AG10803 (cell line): Measurements from ENCODE around the gene COL15A1.
A peak's percentile ranks its signal among the peaks of the same experiment; 100 is the strongest.

Experiments
- DNase-seq: peaks from one replicate; pipeline ENCODE4 v3.0.0; 2010; ENCODE audit warnings: low read depth
- H3K4me3 ChIP-seq: 2 replicates; pipeline ENCODE4 v1.5.1; 2011; ENCODE audit warnings: mild to moderate bottlenecking, low read length, control low read depth
- TF ChIP-seq, protein P1 (sequence below): conservative IDR thresholded peaks from 2 replicates; pipeline ENCODE4 v1.5.1; 2011; ENCODE audit warnings: mild to moderate bottlenecking, low read length, control low read depth, inconsistent platforms

The COL15A1 gene

DNA sequence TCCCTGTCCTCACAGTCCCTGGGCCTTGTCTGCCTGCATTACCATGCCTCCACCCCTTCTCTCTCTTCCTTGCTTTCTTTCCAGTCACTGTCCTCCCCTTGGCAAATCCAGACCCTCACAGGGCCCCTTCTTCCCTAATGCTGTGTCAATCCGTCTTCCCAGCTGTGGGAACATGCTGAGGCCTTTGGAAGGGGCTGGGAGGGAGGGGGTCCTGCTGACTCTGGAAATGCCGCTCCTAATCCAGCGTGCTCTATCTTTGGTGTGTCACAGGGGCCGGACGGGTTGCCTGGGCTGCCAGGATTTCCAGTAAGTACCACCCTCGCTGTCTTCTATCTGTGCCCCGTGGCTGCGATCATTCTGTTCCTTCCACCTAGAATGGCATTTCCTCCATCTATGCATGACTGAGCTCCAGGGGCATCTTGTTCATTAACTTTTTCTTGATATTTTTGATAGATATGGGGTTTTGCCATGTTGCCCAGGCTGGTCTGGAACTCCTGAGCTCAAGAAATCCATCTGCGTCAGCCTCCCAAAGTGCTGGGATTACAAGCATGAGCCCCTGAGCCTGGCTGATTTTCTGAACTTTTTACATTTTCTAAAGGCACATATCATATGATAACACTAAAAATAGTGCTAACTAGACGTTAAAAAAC, 96.7 kb downstream of the COL15A1 start:
- TF ChIP-seq, protein P1, sequence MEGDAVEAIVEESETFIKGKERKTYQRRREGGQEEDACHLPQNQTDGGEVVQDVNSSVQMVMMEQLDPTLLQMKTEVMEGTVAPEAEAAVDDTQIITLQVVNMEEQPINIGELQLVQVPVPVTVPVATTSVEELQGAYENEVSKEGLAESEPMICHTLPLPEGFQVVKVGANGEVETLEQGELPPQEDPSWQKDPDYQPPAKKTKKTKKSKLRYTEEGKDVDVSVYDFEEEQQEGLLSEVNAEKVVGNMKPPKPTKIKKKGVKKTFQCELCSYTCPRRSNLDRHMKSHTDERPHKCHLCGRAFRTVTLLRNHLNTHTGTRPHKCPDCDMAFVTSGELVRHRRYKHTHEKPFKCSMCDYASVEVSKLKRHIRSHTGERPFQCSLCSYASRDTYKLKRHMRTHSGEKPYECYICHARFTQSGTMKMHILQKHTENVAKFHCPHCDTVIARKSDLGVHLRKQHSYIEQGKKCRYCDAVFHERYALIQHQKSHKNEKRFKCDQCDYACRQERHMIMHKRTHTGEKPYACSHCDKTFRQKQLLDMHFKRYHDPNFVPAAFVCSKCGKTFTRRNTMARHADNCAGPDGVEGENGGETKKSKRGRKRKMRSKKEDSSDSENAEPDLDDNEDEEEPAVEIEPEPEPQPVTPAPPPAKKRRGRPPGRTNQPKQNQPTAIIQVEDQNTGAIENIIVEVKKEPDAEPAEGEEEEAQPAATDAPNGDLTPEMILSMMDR, result no peak
- no peak overlapping the region for H3K4me3 ChIP-seq

DNA sequence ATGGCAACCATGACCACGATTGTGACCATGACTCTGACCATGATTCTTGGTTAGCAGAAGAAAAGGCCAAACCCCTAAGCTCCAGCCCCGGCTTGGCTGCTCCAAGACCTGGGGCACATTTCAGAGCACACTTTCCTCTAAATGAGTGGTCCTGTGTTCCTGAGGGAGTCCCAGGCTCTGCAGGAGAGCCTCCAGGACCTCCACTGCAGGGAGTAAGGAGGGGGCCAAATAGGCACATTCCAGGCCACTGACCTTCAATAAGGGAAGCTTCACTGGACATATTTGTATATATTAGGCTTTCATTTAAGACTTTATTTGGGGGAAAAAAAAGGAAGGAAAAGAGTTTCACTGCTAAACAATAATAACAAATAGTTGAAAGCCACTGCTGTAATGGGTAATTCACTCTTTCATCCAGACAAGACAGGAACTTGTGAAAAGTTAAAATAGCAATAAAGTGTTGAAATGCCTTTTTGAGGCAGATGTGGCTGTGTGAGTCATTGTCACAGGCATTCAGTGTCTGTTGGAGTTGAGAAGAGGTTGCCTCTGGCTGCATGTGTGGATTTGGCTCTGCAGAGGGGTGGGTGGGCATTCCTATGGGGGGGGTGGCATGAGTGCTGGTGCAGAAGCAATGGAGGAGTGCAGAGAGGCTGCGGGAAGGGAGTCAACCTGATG, 97.3 kb downstream of the COL15A1 start:
- no peak overlapping the region for H3K4me3 ChIP-seq
- peak; percentile 92 for DNase-seq
- TF ChIP-seq, protein P1, result no peak

More for the DNA sequence above, 96.7 kb downstream of the COL15A1 start:
- DNase-seq, result no peak

DNA sequence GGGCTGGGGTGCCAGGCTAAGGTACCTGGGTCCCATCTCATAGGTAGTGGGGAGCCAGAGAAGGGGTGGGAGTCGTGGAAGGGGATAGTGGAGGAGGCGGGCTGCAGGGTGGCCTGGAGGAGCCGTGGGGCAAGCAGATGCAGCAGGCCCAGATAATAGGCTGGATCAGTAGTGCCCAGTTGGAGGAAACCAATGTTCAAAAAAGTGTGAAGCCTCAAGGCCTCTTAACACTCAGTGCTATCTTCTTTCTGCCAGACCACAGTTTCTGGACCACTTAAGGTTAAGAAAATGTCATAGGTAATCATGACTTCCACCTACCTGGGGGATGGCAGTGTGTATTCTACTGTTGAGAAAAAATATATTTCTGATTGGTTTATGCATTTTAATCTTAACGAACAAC, 97.9 kb downstream of the COL15A1 start:
- TF ChIP-seq, protein P1, result no peak
- no peak for DNase-seq
- H3K4me3 ChIP-seq, result no peak overlapping the region

DNA sequence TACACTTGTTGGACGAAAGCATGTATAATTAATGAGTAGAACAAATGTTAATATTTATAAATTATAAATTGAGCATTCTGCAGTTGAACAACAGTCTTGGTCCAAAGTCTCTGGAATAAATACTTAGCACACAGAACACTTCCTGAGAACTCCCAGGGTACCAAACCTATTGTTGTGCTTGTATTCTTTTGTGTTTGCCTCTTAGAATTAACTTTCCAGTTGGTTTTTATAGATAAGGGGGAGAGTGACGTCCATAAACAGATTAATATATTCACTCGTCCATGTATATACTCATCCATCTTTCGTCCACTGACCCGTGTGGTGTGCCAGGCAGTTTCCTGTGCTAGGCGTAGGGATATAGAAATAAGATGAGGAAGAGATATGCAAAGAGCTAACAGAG, 98.9 kb downstream of the COL15A1 start:
- DNase-seq, result no peak
- H3K4me3 ChIP-seq, result no peak overlapping the region
- TF ChIP-seq, protein P1, result no peak

DNA sequence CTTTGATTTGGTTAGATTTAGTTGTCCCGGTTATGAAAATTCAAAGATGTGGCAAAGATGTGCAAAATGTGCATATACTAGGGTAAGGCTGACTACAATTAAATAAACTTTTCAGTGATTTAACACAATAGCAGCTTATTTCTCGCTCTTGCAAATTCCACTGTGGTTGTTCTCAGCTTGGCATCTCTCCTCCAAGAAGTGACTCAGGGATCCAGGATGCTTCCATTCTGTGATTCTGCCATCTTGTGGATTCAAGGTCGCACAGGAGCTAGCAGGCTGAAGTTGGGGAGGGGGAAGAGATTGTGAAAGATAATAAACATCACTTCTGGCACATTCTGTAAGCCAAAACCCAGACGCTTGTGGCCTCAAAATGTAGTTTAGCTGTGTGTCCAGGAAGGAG, 101.1 kb downstream of the COL15A1 start:
- H3K4me3 ChIP-seq, result no peak overlapping the region
- DNase-seq, result no peak
- TF ChIP-seq, protein P1, result no peak

DNA sequence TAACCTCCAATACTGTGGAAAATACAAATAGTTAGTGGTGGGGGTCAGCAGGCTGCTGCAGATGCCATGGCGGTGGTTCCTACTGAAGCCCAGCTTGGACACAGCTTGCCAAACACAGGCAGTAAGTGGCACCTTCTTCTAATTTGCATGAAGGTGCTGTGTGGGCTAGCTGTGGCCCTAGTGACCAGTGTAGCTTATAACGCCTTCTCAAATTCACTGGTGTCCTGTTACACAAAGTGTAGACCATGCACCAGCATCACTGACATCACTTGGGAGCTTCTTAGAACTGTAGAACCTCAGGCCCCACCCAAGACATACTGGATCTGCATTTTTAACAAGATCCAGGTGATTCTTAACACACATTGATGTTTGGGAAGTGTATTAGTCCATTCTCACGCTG, 102.4 kb downstream of the COL15A1 start:
- TF ChIP-seq, protein P1, result no peak
- no peak for DNase-seq
- no peak overlapping the region for H3K4me3 ChIP-seq

DNA sequence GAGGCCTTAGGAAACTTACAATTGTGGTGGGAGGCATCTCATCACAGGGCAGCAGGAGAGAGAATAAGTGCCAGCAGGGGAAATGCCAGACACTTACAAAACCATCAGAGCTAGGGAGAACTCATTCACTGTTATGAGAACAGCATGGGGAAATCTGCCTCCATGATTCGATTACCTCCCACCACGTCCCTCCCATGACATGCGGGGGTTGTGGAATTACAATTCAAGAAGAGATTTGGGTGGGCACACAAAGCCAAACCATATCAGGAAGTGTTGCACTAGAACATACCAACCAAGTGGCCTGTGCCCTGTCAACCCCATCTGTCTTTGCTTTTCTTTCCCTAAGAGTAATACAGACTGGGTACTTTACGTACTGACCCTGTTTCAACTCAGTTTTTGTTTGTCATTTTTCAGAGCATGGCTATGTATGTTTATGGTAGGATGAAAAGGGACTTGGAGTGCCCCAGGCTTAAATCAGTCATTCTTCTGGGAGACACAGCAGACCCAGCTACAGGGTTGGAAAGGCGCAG, 102.9 kb downstream of the COL15A1 start:
- no peak overlapping the region for H3K4me3 ChIP-seq
- peak; percentile 50 for DNase-seq
- TF ChIP-seq, protein P1, result no peak
